Measurements from ENCODE around the gene PLP2. TPM values are rescaled to one million over a fixed set of nuclear protein-coding genes. Genes with fewer than 3 reads are reported as not detected.
"Not testable (repeated sequence)": the region's sequence is repeated elsewhere in the genome, so short reads cannot be mapped to it uniquely, and the experiment has no call there.

The PLP2 gene
- polyA plus RNA-seq, 3 donors, result 280 to 374 (median 330) TPM

DNA sequence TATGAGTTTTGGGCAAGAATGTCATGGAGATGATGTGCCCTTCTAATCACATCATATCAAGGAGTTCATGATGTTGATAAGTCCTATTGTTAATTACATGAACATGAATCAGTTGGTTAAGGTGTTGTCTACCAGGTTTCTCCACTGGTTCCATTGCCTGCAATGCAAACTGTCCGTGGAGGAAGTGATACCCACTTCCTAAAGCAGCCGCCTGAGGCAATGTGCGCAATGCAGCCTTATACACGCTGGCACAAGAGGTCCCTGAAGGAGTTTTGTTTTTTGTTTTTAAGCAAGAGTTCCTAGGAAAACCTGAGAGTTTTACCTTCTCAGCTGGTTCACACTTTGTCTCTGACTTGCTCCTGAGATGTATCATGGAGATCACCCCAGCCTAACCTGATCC, 42.3 kb upstream of the PLP2 start:
- H2AFZ ChIP-seq (ENCODE audit: insufficient read depth, low read depth, low read length, poor library complexity, severe bottlenecking), result peak overlapping the region; percentile 33
- H3K4me1 Mint-ChIP-seq, result peaks cover 6% of the 10 kb centered on the region
- peaks cover 0 to 16% (median 0%) of the 10 kb centered on the region in 7 donors for H3K9me3 Mint-ChIP-seq
- no peaks in the 10 kb centered on the region for H3K36me3 Mint-ChIP-seq
- H4K20me1 ChIP-seq (ENCODE audit: insufficient read depth, low read length), result no peaks in the 10 kb centered on the region
- H3K36me3 ChIP-seq (replicated peaks in 1 of 2; ENCODE audit: control insufficient read depth in 1 of 2, insufficient read depth in 2 of 2, low read length in 2 of 2), result no peaks in the 10 kb centered on the region
- H3K4me3 ChIP-seq (replicated peaks in 1 of 3; ENCODE audit: low read depth in 2 of 3, low read length in 3 of 3), result no peak overlapping the region
- peak; percentile 15 to 34 (median 32) for DNase-seq
- H3K4me3 Mint-ChIP-seq, result no peak overlapping the region
- no peaks in the 10 kb centered on the region for H3K27me3 Mint-ChIP-seq (ENCODE audit: low read depth in 3 of 3)
- intact Hi-C loops (cut with micrococcal nuclease), result no loop called here
- H3K27ac ChIP-seq (ENCODE audit: low read depth in 1 of 2, low read length in 2 of 2), result no peak overlapping the region
- peak overlapping the region; percentile 29 for H3K4me2 ChIP-seq (replicated peaks; ENCODE audit: extremely low read depth, low read length, poor library complexity, severe bottlenecking)
- H3K27ac Mint-ChIP-seq, result peak overlapping the region in 1 of 7 donors; percentile 15
- no peaks in the 10 kb centered on the region for H3K79me2 ChIP-seq (ENCODE audit: insufficient read depth, low read length)
- peaks cover 5 to 6% of the 10 kb centered on the region in 2 donors for H3K4me1 ChIP-seq (ENCODE audit: control insufficient read depth in 1 of 2, insufficient read depth in 2 of 2, low read length in 2 of 2)
- no peak overlapping the region for H3K9ac ChIP-seq (ENCODE audit: insufficient read depth, low read length, poor library complexity, severe bottlenecking)
- TF ChIP-seq, protein P1, sequence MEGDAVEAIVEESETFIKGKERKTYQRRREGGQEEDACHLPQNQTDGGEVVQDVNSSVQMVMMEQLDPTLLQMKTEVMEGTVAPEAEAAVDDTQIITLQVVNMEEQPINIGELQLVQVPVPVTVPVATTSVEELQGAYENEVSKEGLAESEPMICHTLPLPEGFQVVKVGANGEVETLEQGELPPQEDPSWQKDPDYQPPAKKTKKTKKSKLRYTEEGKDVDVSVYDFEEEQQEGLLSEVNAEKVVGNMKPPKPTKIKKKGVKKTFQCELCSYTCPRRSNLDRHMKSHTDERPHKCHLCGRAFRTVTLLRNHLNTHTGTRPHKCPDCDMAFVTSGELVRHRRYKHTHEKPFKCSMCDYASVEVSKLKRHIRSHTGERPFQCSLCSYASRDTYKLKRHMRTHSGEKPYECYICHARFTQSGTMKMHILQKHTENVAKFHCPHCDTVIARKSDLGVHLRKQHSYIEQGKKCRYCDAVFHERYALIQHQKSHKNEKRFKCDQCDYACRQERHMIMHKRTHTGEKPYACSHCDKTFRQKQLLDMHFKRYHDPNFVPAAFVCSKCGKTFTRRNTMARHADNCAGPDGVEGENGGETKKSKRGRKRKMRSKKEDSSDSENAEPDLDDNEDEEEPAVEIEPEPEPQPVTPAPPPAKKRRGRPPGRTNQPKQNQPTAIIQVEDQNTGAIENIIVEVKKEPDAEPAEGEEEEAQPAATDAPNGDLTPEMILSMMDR (IDR thresholded peaks at IDR 0.05), result no peak
- H3K27me3 ChIP-seq (ENCODE audit: control insufficient read depth in 2 of 2, insufficient read depth in 2 of 2, low read length in 2 of 2), result no peaks in the 10 kb centered on the region
- no peaks in the 10 kb centered on the region for H3K9me3 ChIP-seq (replicated peaks in 1 of 2; ENCODE audit: control insufficient read depth in 1 of 2, insufficient read depth in 1 of 2, low read length in 2 of 2)
- no CpG with 5 or more reads among the region's 4 CpGs for WGBS (ENCODE audit: insufficient coverage)

DNA sequence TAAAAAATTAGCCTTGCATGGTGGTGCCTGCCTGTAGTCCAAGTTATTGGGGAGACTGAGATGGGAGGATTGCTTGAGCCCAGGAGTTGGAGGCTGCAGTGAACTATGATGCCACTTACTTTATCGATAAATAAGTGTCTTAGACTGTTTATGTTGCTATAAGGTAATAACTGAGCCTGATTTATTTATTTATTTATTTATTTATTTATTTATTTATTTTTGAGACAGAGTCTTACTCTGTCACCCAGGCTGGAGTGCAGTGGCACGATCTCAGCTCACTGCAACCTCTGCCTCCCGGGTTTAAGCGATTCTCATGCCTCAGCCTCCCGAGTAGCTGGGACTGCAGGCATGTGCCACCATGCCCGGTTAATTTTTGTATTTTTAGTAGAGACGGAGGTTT, 39.4 kb upstream of the PLP2 start:
- intact Hi-C loops (cut with micrococcal nuclease); H3K79me2 ChIP-seq (ENCODE audit: insufficient read depth, low read length); H3K27me3 ChIP-seq (ENCODE audit: control insufficient read depth in 2 of 2, insufficient read depth in 2 of 2, low read length in 2 of 2); H3K4me2 ChIP-seq (replicated peaks; ENCODE audit: extremely low read depth, low read length, poor library complexity, severe bottlenecking); H3K36me3 Mint-ChIP-seq; H3K4me3 ChIP-seq (replicated peaks in 1 of 3; ENCODE audit: low read depth in 2 of 3, low read length in 3 of 3); H3K36me3 ChIP-seq (replicated peaks in 1 of 2; ENCODE audit: control insufficient read depth in 1 of 2, insufficient read depth in 2 of 2, low read length in 2 of 2); H3K27me3 Mint-ChIP-seq (ENCODE audit: low read depth in 3 of 3); H3K27ac Mint-ChIP-seq; H3K9ac ChIP-seq (ENCODE audit: insufficient read depth, low read length, poor library complexity, severe bottlenecking); H3K9me3 ChIP-seq (replicated peaks in 1 of 2; ENCODE audit: control insufficient read depth in 1 of 2, insufficient read depth in 1 of 2, low read length in 2 of 2); H2AFZ ChIP-seq (ENCODE audit: insufficient read depth, low read depth, low read length, poor library complexity, severe bottlenecking); H3K4me3 Mint-ChIP-seq; H4K20me1 ChIP-seq (ENCODE audit: insufficient read depth, low read length); H3K4me1 ChIP-seq (ENCODE audit: control insufficient read depth in 1 of 2, insufficient read depth in 2 of 2, low read length in 2 of 2); H3K4me1 Mint-ChIP-seq; H3K27ac ChIP-seq (ENCODE audit: low read depth in 1 of 2, low read length in 2 of 2); DNase-seq: not testable (repeated sequence)
- H3K9me3 Mint-ChIP-seq, result peaks cover 0 to 23% (median 5%) of the 10 kb centered on the region in 7 donors
- no CpG with 5 or more reads among the region's 7 CpGs for WGBS (ENCODE audit: insufficient coverage)

Data from CD14-positive monocyte (primary cell).